OCI-LY3 (cell line): ENCODE measurements around the gene LMO7.
"Not testable (repeated sequence)": the region's sequence is repeated elsewhere in the genome, so short reads cannot be mapped to it uniquely, and the experiment has no call there.

Source experiments
- H2AFZ ChIP-seq: fragments of 200-600, 300-600 bp; shearing (Covaris generic); 2 replicates; pipeline ENCODE4 v1.6.0; 2014; ENCODE audit warnings: antibody characterized with exemption, low read depth, low read length
- H3K27ac ChIP-seq: fragments of 200-600, 300-600 bp; sonication (generic); 2 replicates; pipeline ENCODE4 v1.5.1; 2014; ENCODE audit warnings: mild to moderate bottlenecking, low read length, moderate library complexity, mixed read lengths
- H3K27me3 ChIP-seq: fragments of 200-600, 300-600 bp; sonication (generic); 2 replicates; pipeline ENCODE4 v1.6.1; 2014; ENCODE audit warnings: low read depth, low read length, mixed read lengths
- H3K36me3 ChIP-seq: fragments of 200-600, 300-600 bp; sonication (generic); replicated peaks from 2 replicates; pipeline ENCODE3; 2014; ENCODE audit warnings: low read depth, low read length, mixed read lengths
- H3K4me1 ChIP-seq: fragments of 300-600, 200-600 bp; sonication (generic); 2 replicates; pipeline ENCODE4 v1.6.1; 2014; ENCODE audit warnings: low read length, mixed read lengths
- H3K4me2 ChIP-seq: fragments of 200-600, 300-600 bp; sonication (generic); 2 replicates; pipeline ENCODE4 v1.6.1; 2014; ENCODE audit warnings: low read length, mixed read lengths
- H3K4me3 ChIP-seq: fragments of 300-600, 200-600 bp; sonication (generic); 2 replicates; pipeline ENCODE4 v1.5.1; 2014; ENCODE audit warnings: antibody characterized with exemption, mild to moderate bottlenecking, low read length, moderate library complexity
- H3K79me2 ChIP-seq: fragments of 300-600, 200-600 bp; shearing (Covaris generic); 2 replicates; pipeline ENCODE4 v1.6.1; 2014; ENCODE audit warnings: mild to moderate bottlenecking, low read length, mixed read lengths
- H3K9ac ChIP-seq: fragments of 300-600, 200-600 bp; shearing (Covaris generic); 2 replicates; pipeline ENCODE4 v1.6.0; 2014; ENCODE audit warnings: mild to moderate bottlenecking, low read length, moderate library complexity
- H3K9me3 ChIP-seq: fragments of 200-600, 300-600 bp; shearing (Covaris generic); 2 replicates; pipeline ENCODE4 v1.6.1; 2014; ENCODE audit warnings: low read length, mixed read lengths; ENCODE audit not compliant: insufficient read depth
- H4K20me1 ChIP-seq: fragments of 200-600, 300-600 bp; sonication (generic); 2 replicates; pipeline ENCODE4 v1.6.1; 2016; ENCODE audit warnings: low read length, mixed read lengths; ENCODE audit not compliant: insufficient read depth
- EZH2phosphoT487 ChIP-seq: fragments of 200-600 bp; shearing (Covaris generic); IDR thresholded peaks from 2 replicates; pipeline ENCODE4 v1.6.1; 2018; ENCODE audit warnings: antibody characterized with exemption, mixed run types, low read depth
- TF ChIP-seq, protein P1 (sequence below): fragments of 200-600, 300-600 bp; sonication (generic); IDR thresholded peaks from 2 replicates; pipeline ENCODE4 v1.5.1; 2014; ENCODE audit warnings: antibody characterized with exemption, low read length, low read depth

Gene LMO7

DNA sequence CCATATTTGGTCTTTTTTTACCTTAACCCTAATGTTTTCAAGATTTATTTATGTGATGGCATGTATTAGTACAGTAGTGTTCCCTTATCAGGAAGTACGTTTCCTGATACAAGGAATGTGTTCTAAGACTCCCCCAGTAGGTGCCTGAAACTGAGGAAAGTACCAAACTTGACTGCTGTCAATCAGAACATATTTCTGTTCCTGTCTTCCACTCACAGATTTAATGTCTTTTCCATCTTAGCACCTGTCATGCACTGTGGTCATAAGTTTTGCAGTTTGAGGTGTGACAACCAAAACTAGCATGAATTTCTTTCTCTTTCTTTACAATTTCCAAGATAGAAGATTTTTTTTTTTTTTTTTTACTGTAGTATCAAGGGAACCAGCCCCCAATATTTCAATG is 62.9 kb downstream of the LMO7 start:
- Histone ChIP-seq H3K9ac (no peak overlapping the region), H3K36me3 (no peaks in the 10 kb centered on the region), H3K4me3 (no peak overlapping the region), H3K27ac (no peak overlapping the region), H3K4me2 (no peak overlapping the region), H3K9me3 (no peaks in the 10 kb centered on the region), H4K20me1 (no peaks in the 10 kb centered on the region), H3K79me2 (no peaks in the 10 kb centered on the region), H3K4me1 (peaks cover 7% of the 10 kb centered on the region; the same call in 1 of the 2 replicates), H3K27me3 (no peaks in the 10 kb centered on the region), H2AFZ (no peak overlapping the region)
- TF ChIP-seq, protein P1, sequence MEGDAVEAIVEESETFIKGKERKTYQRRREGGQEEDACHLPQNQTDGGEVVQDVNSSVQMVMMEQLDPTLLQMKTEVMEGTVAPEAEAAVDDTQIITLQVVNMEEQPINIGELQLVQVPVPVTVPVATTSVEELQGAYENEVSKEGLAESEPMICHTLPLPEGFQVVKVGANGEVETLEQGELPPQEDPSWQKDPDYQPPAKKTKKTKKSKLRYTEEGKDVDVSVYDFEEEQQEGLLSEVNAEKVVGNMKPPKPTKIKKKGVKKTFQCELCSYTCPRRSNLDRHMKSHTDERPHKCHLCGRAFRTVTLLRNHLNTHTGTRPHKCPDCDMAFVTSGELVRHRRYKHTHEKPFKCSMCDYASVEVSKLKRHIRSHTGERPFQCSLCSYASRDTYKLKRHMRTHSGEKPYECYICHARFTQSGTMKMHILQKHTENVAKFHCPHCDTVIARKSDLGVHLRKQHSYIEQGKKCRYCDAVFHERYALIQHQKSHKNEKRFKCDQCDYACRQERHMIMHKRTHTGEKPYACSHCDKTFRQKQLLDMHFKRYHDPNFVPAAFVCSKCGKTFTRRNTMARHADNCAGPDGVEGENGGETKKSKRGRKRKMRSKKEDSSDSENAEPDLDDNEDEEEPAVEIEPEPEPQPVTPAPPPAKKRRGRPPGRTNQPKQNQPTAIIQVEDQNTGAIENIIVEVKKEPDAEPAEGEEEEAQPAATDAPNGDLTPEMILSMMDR: no peak
- no peak for TF ChIP-seq EZH2phosphoT487

DNA sequence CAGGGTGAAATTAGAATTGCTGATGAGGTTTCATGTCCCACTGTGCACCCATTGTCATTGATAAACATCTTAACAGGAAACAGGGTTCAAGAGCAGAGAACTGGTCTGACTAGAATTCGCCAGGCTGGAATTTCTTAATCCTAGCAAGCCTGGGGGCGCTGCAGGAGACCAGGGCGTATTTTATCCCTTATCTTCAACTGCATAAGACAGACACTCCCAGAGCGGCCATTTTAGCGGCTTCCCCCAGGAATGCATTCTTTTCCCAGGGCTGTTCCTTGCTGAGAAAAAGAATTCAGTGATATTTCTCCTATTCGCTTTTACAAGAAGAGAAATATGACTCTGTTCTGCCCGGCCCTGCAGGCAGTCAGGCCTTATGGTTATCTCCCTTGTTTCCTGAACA is 63.6 kb downstream of the LMO7 start:
- H3K4me3 ChIP-seq, H3K27ac ChIP-seq, H3K9ac ChIP-seq, H3K79me2 ChIP-seq, H3K4me1 ChIP-seq, H3K4me2 ChIP-seq, H3K9me3 ChIP-seq, H4K20me1 ChIP-seq, H2AFZ ChIP-seq, H3K36me3 ChIP-seq, H3K27me3 ChIP-seq: not testable (repeated sequence)

DNA sequence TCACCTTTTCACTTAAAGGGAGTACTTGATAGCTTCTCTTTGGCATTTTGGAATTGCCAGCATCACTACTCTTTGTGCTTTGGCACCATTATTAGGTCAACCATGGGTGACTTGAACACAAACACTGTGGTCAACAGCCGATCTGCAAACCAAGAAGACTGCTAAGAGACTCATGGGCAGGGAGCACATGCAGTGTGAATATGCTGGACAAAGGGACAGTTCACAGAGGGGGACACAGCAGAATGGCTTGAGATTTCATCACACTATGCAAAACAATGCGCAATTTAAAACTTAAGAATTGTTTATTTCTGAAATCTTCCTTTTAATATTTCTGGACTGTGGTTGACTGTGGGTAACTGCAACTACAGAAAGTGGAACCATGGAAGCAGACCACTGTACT is 64.4 kb downstream of the LMO7 start:
- Histone ChIP-seq H3K27ac (no peak overlapping the region), H4K20me1 (no peaks in the 10 kb centered on the region), H3K27me3 (no peaks in the 10 kb centered on the region), H3K9me3 (no peaks in the 10 kb centered on the region), H3K4me1 (no peaks in the 10 kb centered on the region), H3K4me3 (no peak overlapping the region), H3K79me2 (no peaks in the 10 kb centered on the region), H3K9ac (no peak overlapping the region), H3K4me2 (no peak overlapping the region), H2AFZ (no peak overlapping the region), H3K36me3 (no peaks in the 10 kb centered on the region)
- TF ChIP-seq, protein P1: no peak
- TF ChIP-seq EZH2phosphoT487: no peak

DNA sequence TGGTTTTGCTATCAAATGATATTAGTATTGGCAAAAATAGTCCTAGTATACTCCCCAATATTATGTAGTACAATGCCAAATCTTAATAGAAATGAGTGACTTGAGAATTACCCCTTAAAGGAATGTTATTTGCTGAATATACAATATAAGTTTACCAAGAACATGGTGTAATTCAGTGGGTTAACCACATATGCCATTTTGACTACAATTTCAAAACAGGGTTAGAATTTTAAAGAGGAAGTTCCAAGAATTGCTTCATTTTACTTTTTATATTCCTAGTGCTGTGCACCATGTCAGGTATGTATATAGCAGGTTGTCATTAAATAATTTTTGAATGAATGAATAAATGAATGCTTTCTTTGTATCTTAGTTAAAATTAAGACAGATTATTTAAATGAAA is 66.3 kb downstream of the LMO7 start:
- H3K27ac ChIP-seq: no peak overlapping the region
- H3K27me3 ChIP-seq: no peaks in the 10 kb centered on the region
- TF ChIP-seq, protein P1: no peak
- TF ChIP-seq EZH2phosphoT487: no peak
- no peak overlapping the region for H3K4me2 ChIP-seq
- H3K9me3 ChIP-seq: no peaks in the 10 kb centered on the region
- no peak overlapping the region for H2AFZ ChIP-seq
- H3K79me2 ChIP-seq: no peaks in the 10 kb centered on the region
- H3K4me3 ChIP-seq: no peak overlapping the region
- no peaks in the 10 kb centered on the region for H3K36me3 ChIP-seq
- H4K20me1 ChIP-seq: no peaks in the 10 kb centered on the region
- no peaks in the 10 kb centered on the region for H3K4me1 ChIP-seq
- H3K9ac ChIP-seq: no peak overlapping the region

DNA sequence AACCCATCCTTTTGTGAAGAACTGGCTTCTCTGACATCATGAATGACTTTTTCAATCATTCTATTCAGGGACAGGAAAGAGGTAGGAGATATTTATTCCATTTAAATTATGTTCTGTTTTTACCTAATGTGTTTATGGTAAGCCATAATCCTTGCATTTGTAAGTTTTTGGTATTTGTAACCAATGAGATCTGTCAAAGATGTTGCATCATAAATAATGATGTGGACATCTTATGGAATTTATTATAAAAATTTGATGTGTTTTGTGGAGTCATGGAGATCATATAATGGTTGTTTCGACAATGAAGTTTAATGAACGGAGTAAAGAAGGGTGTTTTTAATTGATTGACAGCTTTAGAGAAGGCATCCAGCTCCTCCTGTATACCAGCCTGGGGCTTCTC is 67.6 kb downstream of the LMO7 start:
- H3K4me2 ChIP-seq: no peak overlapping the region
- no peaks in the 10 kb centered on the region for H3K36me3 ChIP-seq
- TF ChIP-seq, protein P1: no peak
- no peak for TF ChIP-seq EZH2phosphoT487
- H3K27ac ChIP-seq: no peak overlapping the region
- no peaks in the 10 kb centered on the region for H3K27me3 ChIP-seq
- no peaks in the 10 kb centered on the region for H3K9me3 ChIP-seq
- H4K20me1 ChIP-seq: no peaks in the 10 kb centered on the region
- no peak overlapping the region for H3K4me3 ChIP-seq
- H2AFZ ChIP-seq: no peak overlapping the region
- H3K9ac ChIP-seq: no peak overlapping the region
- H3K79me2 ChIP-seq: no peaks in the 10 kb centered on the region
- H3K4me1 ChIP-seq: no peaks in the 10 kb centered on the region
